ENCODE data around the gene MMP19.

GRCh38 chr12:55840581-55841351 lies 2.0 kb downstream of the MMP19 start:
- no peak for TF ChIP-seq POLR2A (IDR thresholded peaks at IDR 0.05; ENCODE audit: low read depth, low read length)
- no peak for TF ChIP-seq POLR2AphosphoS5 (IDR thresholded peaks at IDR 0.05; ENCODE audit: low read depth, low read length)
- no peak for TF ChIP-seq TAF1 (IDR thresholded peaks at IDR 0.05; ENCODE audit: borderline replicate concordance, low read depth, low read length)

All from GM12892 (cell line).